HG03439 (cell line): Measurements from ENCODE around the gene DYTN.

Source experiments
- ATAC-seq: cut with Tn5 transposase; IDR thresholded peaks from one replicate; pipeline ENCODE4 v1.9.1; 2021; ENCODE audit warnings: mild to moderate bottlenecking, moderate library complexity; ENCODE audit not compliant: unreplicated experiment

DYTN gene

GRCh38 chr2:206700156-206700555 lies 18.0 kb downstream of the DYTN start:
- no peak for ATAC-seq

GRCh38 chr2:206698811-206699210 lies 19.4 kb downstream of the DYTN start:
- no peak for ATAC-seq

- ATAC-seq, result no peak
Measured at GRCh38 chr2:206696910-206697309, 21.3 kb downstream of the DYTN start.

GRCh38 chr2:206693399-206694137 lies 24.6 kb downstream of the DYTN start:
- peak; percentile 63 for ATAC-seq

- ATAC-seq, result no peak
Measured at GRCh38 chr2:206692971-206693370, 25.2 kb downstream of the DYTN start.

- ATAC-seq, result no peak
Measured at GRCh38 chr2:206688990-206689389, 29.2 kb downstream of the DYTN start.

GRCh38 chr2:206688453-206688852 lies 29.7 kb downstream of the DYTN start:
- no peak for ATAC-seq

- no peak for ATAC-seq
Measured at GRCh38 chr2:206683546-206683945, 34.6 kb downstream of the DYTN start.

GRCh38 chr2:206670531-206671319 lies 47.5 kb downstream of the DYTN start:
- ATAC-seq, result no peak

GRCh38 chr2:206665251-206665650 lies 52.9 kb downstream of the DYTN start:
- no peak for ATAC-seq

- no peak for ATAC-seq
Measured at GRCh38 chr2:206657087-206657486, 61.1 kb downstream of the DYTN start.

- no peak for ATAC-seq
Measured at GRCh38 chr2:206647985-206648384, 70.2 kb downstream of the DYTN start.

GRCh38 chr2:206642075-206643025 lies 75.8 kb downstream of the DYTN start, which contains the start of gene FAM237A:
TSS of gene FAM237A (plus strand) at chr2:206642487. CDS start at chr2:206644237, 1,750 bp downstream.
- no peak for ATAC-seq

- no peak for ATAC-seq
Measured at GRCh38 chr2:206641226-206641625, 77.0 kb downstream of the DYTN start.

GRCh38 chr2:206639636-206640035 lies 78.6 kb downstream of the DYTN start:
- no peak for ATAC-seq

- no peak for ATAC-seq
Measured at GRCh38 chr2:206635015-206635414, 83.2 kb downstream of the DYTN start.

GRCh38 chr2:206631340-206631739 lies 86.9 kb downstream of the DYTN start:
- no peak for ATAC-seq

GRCh38 chr2:206627632-206628031 lies 90.6 kb downstream of the DYTN start:
- ATAC-seq, result no peak

GRCh38 chr2:206626108-206626507 lies 92.1 kb downstream of the DYTN start:
- no peak for ATAC-seq

- ATAC-seq, result no peak
Measured at GRCh38 chr2:206619011-206619410, 99.2 kb downstream of the DYTN start.

- ATAC-seq, result no peak
Measured at GRCh38 chr2:206616151-206616550, 102.0 kb downstream of the DYTN start.
